Ishikawa (cell line): Measurements from ENCODE around the gene TNIP2.

ENCODE experiments used
- CEBPB ChIP-seq: IDR thresholded peaks from 2 replicates; pipeline ENCODE4 v1.6.1; 2012
- CREB1 ChIP-seq: IDR thresholded peaks from 2 replicates; pipeline ENCODE4 v1.6.1; 2012; ENCODE audit warnings: low read depth
- EP300 ChIP-seq: IDR thresholded peaks from 2 replicates; pipeline ENCODE4 v1.6.1; 2012; ENCODE audit warnings: borderline replicate concordance
- NFIC ChIP-seq: IDR thresholded peaks from 2 replicates; pipeline ENCODE4 v1.6.1; 2012
- RAD21 ChIP-seq: IDR thresholded peaks from 2 replicates; pipeline ENCODE4 v1.6.1; 2012; ENCODE audit warnings: low read depth
- TAF1 ChIP-seq: IDR thresholded peaks from 2 replicates; pipeline ENCODE4 v1.6.1; 2012; ENCODE audit warnings: low read depth, mild to moderate bottlenecking
- TCF12 ChIP-seq: IDR thresholded peaks from 2 replicates; pipeline ENCODE4 v1.6.1; 2012; ENCODE audit warnings: low read depth
- YY1 ChIP-seq: IDR thresholded peaks from 2 replicates; pipeline ENCODE4 v1.6.1; 2012; ENCODE audit warnings: low read depth
- ZBTB7A ChIP-seq: IDR thresholded peaks from 2 replicates; pipeline ENCODE4 v1.6.1; 2012; ENCODE audit warnings: low read depth
- TF ChIP-seq, protein P1 (sequence below): IDR thresholded peaks from 2 replicates; pipeline ENCODE4 v1.6.1; 2012

Gene TNIP2

DNA sequence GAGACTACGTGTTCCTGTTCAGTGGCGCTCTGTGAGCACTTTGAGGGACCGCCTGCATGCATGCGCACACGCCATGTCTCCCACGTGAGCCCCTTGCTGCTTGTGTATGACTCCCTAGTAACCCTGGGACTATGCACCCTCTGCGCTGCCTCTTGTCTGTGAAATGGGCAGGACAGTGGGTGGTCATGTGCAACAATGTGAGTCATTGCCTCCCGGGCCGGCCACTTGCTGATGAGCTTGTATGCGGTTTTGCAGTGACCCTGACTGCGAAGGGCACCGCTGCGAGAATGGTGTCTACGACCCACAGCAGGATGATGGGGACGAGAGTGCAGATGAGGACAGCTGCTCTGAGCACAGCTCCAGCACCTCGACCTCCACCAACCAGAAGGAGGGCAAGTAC lies 61.4 kb downstream of the TNIP2 start:
- TF ChIP-seq RAD21 (no peak), YY1 (no peak), ZBTB7A (no peak), EP300 (no peak), CEBPB (no peak), NFIC (no peak), CREB1 (no peak), TCF12 (no peak), TAF1 (no peak)
- TF ChIP-seq, protein P1, sequence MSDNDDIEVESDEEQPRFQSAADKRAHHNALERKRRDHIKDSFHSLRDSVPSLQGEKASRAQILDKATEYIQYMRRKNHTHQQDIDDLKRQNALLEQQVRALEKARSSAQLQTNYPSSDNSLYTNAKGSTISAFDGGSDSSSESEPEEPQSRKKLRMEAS: no peak

DNA sequence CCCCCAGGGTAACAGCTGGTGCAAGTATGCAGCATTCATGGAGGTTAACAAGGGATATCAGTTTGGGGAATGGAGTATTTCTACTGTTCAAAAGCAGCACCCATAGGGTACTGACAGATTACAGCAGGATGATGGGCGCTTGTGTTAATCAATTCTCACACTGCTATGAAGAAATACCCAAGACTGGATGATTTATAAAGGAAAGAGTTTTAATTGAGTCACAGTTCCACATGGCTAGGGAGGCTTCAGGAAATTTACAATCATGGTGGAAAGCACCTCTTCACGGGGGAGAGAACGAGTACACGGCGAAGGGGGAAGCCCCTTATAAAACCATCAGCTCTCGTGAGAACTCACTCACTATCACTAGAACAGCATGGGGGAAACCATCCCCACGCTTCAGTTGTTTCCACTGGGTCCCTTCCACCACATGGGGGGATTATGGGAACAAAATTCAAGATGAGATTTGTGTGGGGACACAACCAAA lies 64.1 kb downstream of the TNIP2 start:
- TF ChIP-seq ZBTB7A (no peak), NFIC (no peak), CEBPB (no peak)
